ENCODE data around the gene LMX1A.

The LMX1A gene

DNA sequence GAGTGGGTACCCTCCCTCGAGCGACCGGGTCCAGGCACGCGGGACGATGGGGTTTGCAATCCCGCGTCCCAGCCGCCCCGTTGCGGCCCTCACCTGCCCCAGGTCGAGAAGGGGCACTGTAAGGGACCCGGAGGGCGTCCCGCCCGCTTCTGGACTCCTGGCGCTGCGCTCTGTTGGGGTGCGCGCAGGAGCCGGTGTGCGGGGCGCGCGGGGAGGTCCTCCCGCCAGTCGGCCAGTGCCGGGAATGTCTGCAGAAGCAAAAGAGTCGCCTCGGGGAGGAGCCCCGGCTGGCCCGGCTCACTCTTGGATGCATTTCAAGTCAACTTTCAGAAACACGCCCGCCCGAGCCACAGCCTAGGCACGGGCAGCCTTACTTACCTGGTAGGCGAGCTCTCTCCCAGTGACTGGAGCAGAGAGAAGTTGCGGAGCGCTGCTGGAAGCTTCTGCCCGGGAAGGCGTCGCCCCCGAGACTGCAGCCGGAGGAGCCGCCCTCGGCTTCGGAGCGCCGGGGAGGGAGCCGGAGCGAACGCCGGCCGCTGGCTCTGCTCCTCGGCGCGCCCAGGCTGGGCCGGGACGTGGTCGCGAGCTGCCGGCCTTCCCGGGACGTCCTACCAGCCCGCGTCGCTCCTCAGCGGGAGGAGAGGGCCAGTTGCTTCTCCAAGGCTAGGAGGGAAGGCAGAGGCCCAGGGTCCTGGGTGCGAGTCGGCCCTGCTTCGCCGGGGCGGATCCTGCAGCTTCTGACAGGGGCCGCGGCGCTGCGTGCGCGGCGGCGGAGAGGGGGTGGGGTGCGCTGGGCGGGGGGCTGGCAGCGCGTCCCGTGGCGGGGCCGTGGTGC, at the start of gene LMX1A:
LMX1A (minus strand) TSS at position 739 of the 835 bp plus-strand sequence. CDS start 1,156 bp downstream, outside the sequence.
- no peak for DNase-seq

DNA sequence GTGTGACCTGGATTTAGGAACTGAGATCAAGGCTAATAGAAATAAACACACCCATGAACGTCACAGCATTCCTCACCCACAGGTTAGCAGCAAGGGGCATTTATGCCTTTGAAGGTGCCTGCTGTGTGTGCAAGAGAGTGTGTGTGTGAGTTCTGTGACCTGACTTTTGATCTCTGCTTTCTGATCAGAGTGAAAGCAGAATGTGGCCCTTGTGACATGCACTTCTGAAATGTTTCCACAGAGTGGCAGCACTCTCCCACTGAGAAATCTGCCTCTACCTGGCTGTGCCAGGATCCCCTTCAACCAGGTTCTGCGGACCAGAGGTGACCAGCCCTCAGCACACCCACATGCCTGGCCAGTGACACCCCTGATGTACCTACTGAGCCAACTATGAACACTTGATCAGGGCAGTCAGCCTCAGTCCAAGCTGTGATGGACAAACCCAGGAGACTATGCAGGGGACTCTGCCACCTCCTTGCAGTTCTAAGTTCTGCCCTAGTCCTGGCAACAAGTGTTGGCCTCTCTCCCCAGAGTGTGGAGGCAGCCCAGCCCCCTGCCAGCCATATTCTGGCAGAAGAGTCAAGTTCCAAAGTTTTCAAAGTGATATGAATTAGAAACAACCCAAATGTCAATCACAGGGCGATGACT, 47.4 kb upstream of the LMX1A start:
- no peak for DNase-seq

DNA sequence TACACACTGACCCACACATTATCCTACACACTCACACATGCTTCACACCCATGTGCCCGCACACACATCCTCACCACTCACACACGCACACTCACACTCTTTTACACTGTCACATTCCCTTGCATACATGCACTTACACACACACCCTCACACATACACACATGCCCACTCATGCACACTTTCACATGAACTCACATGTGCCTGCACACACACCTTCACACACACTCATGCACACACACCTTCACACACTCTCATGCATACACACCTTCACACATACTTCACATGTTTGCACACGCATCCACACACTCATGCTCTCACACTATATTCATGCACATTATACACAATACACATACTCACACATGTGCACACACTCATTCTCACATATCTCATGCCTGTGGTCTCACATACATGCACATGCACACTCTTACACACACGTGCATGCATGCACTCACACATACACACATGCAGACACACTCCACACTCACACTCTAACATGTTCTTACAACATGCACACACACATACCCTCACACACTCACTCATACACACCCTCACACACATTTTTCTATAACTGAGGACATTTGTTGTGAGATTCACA, 46.1 kb upstream of the LMX1A start:
- DNase-seq: no peak

DNA sequence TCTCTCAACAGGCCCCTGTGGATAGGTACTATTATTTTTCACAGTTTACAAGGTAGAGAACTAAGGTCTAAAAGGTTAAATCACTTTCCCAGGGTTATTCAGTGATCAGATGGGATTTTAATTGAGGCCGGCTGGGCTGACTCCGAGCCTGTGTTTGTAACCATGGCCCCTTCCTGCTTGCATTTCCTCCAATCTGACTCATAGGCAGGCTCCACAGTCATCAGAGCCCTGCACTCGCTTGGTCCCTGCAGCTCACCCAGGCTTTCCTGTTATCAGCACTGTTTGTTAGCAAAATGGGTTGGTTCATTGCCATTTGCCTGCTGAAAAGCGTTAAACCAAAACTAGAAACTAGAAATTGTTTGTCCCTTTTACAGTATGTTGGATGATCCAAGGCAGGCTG, 41.4 kb upstream of the LMX1A start:
- no peak for DNase-seq

DNA sequence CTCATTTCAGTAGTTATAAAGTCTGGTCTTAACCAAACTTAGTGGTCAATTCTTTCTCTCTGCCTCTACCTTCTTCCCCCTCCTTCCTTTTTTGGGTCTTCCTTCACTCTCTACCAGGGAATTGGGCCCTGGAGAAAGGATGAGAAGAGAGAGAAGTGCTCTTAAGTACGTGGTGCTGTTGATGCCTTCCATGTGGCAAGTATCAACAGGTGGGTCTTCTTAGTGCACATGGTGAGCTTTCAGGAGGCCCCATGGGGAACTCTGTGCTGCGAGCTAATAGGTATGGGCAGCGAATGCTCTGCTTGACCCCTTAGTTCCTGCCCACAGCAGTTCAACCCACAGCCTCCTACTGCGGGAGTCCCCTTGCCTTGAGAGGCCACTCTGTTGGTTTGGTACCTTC, 39.4 kb upstream of the LMX1A start:
- no peak for DNase-seq

DNA sequence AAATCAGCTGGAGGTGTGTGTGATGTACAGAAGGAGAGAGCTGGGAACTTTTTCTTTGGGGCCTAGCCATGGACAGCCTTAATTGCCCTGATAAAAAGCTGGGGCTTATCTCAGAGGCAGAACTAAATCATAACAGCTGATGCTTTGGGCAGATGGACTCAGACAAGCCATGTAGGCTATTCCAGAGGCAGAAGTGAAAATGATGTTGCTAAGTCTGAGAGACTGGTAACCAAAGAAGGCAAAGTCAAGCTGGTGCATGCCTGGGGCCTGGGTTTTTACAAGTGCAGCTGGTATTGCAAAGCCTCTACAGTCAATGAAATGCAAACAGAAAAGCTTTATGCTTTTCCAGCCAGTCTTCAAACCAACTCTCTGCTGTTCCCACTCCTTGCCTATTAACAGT, 39.0 kb upstream of the LMX1A start:
- no peak for DNase-seq

GRCh38 chr1:165392634-165393571, 36.4 kb upstream of the LMX1A start:
- peak; percentile 56 to 68 (median 66) for DNase-seq

GRCh38 chr1:165389609-165390008, 33.1 kb upstream of the LMX1A start:
- DNase-seq: no peak

GRCh38 chr1:165387961-165388360, 31.4 kb upstream of the LMX1A start:
- DNase-seq: no peak

DNA sequence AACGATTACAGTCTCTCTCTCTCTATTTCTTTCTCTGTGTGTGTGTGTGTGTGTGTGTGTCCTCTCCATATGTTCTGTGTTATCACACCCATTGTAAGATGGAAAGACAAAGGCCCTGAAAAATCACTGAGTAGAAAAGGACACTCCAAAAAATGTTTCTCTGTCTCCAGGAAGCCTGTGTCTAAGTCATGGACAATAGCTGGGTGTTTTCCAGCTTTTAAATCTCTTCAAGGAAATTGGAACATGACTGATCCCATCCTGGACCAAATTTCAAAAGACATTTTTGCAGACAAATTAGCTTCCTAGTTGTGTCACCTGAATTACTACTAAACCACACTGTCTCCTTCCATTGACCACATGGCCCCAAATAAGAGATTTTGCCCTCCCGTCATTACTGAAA, 31.0 kb upstream of the LMX1A start:
- DNase-seq: no peak

GRCh38 chr1:165383599-165384405, 27.3 kb upstream of the LMX1A start:
- no peak for DNase-seq

DNA sequence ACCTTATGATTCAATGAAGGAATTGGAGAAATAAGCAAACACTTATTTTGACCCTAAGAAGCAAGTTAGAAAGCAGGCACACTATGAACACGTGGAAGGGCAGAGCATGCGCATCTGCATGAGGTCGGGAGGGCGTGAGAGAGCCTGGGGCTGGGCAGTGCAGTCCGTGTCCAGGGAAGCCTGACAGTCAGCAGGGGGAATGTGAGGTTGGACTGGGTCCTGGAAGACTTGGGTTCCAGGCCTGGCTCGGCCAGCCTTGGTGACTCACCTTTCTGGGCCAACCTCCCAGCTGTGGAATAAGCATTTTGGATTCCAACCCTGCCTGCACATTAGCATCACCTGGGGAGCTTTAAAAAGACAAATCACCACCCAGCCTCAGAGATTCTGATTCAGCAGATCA, 26.6 kb upstream of the LMX1A start:
- DNase-seq: no peak

GRCh38 chr1:165381745-165382505, 25.4 kb upstream of the LMX1A start:
- no peak for DNase-seq

GRCh38 chr1:165376811-165377311, 20.3 kb upstream of the LMX1A start:
- no peak for DNase-seq

DNA sequence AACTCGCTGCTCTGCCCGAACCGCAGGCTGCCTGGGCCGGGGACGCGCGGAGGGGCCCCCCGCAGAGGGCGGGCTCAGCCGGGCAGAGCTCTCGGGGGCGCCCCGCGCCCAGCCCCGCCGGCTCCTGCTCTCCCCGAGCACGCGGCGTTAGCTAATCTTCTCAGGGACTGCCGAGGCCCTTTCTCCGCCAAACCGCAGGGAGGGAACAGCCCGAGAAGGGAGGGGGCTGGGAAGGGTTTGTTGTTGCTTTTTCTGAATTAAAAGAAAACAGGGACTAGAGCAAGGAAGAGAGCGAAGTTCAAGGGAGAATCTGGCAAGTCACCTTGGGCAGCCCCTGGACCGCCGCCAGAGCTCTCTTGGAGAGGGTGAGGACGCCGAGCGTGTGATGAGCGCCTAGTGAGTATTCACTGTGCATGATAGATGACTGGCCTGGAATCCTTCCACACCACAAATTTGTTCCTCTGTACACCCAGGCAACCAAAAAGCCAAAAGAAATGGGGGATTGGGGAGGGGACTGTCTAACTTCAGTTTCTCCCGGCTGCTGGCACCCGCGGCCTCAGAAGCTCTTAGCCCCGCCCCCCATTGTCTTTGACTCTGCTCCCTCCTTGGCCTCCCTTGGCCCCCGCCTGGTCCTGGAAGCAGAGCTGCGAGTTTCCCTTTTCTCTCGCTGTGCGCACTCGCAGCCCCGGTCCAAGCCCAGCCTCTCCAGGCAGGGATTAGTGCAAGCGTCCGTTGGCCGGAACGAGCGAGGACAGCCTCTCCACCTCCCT, 19.7 kb upstream of the LMX1A start:
- no peak for DNase-seq

GRCh38 chr1:165375623-165376022, 19.1 kb upstream of the LMX1A start:
- no peak for DNase-seq

DNA sequence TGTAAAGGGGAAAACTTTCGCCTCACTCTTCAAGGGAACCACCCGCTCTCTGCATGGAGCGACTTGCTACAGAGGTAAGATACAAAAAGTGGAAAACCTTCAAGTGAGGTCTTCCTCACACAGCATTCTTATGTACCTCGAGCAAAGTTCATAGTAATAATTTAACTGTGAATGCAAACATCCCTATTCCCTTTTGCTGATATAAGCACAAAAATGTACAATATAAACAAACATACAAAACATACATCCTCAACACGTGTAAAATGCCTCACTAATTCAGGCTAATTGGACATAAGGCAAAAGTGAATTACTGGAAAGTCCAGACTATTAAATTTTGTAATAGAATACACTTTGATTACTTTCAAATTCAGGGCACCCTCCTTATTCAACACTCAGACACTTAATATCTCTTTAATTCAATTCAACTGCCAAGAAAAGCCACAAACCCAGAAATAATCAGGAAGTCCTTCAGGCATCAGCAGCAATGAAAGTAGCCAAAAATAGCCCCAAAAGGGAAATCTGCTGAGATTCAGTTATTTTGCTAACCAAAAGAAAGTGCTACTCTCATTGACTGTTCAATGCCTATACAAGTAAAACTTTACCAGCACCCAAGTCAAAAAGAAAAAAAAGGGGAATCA, 15.2 kb upstream of the LMX1A start:
- no peak for DNase-seq

DNA sequence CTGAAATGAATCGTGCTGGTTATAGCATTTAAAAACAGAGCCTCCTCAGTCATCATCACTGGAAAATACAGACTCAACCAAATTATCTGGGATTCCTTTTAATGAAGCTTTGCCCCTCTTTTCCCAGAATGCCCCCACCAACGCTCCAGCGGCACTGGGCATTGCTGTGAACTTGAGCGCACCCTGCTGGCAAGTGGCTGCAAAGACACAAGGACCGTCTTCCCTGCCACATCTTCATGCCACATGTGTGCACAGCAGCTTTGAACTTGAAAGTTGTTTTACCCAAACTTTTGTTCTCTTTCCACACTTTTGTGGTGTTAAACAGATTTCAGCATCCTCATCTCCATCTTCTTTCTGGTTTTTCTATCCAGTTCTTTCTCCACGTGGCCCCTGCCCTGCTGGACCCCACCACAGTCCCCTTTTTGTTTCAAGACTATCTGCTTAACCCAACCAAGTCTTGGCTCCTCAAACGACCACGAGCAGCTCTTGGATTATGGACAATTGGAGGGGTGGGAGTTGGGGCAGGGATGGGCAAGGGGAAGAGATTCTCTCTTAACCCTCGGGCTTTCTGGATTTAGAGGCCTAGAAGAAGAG, 12.8 kb upstream of the LMX1A start:
- DNase-seq: peak in 3 of 4 experiments; percentile 12 to 23 (median 15)

GRCh38 chr1:165367375-165367993, 11.0 kb upstream of the LMX1A start:
- DNase-seq: peak; percentile 47 to 72 (median 56)

Data from activated CD4-positive, CD25-positive, alpha-beta regulatory T cell (primary cell).